T follicular helper cell (primary cell): ENCODE measurements around the gene FSIP1.

Experiments used
- DNase-seq: peaks from one replicate; pipeline ENCODE4 v3.0.0-alpha.2; 2020; ENCODE audit warnings: low read depth

Gene FSIP1

GRCh38 chr15:39582286-39582976, 200.2 kb downstream of the FSIP1 start:
- DNase-seq, result no peak

GRCh38 chr15:39581793-39582285, 200.8 kb downstream of the FSIP1 start:
- no peak for DNase-seq

GRCh38 chr15:39581242-39581792, 201.3 kb downstream of the FSIP1 start:
- no peak for DNase-seq

GRCh38 chr15:39580485-39581241, 202.0 kb downstream of the FSIP1 start, which contains the start of gene THBS1:
Gene THBS1, plus strand, starts transcription at chr15:39581079. Its CDS starts 779 bp downstream, at chr15:39581858.
- no peak for DNase-seq

- peak; percentile 63 for DNase-seq
These were observed 202.5 kb downstream of the FSIP1 start for GRCh38 chr15:39580117-39580484.

- no peak for DNase-seq
These were observed 203.0 kb downstream of the FSIP1 start for GRCh38 chr15:39579487-39580116.

GRCh38 chr15:39578851-39579486, 203.7 kb downstream of the FSIP1 start:
- no peak for DNase-seq

- no peak for DNase-seq
These were observed 207.5 kb downstream of the FSIP1 start for GRCh38 chr15:39575180-39575579.

- DNase-seq, result no peak
These were observed 208.2 kb downstream of the FSIP1 start for GRCh38 chr15:39574427-39574826.

- no peak for DNase-seq
These were observed 208.8 kb downstream of the FSIP1 start for GRCh38 chr15:39573844-39574243.

- no peak for DNase-seq
These were observed 209.4 kb downstream of the FSIP1 start for GRCh38 chr15:39573287-39573686.

GRCh38 chr15:39565851-39566250, 216.8 kb downstream of the FSIP1 start:
- DNase-seq, result no peak

- no peak for DNase-seq
These were observed 217.5 kb downstream of the FSIP1 start for GRCh38 chr15:39564972-39565665.

- no peak for DNase-seq
These were observed 224.2 kb downstream of the FSIP1 start for GRCh38 chr15:39558421-39558820.

GRCh38 chr15:39556461-39556860, 226.2 kb downstream of the FSIP1 start:
- no peak for DNase-seq

- DNase-seq, result no peak
These were observed 226.8 kb downstream of the FSIP1 start for GRCh38 chr15:39555885-39556284.

- DNase-seq, result no peak
These were observed 227.8 kb downstream of the FSIP1 start for GRCh38 chr15:39554746-39555387.

GRCh38 chr15:39553947-39554693, 228.5 kb downstream of the FSIP1 start:
- DNase-seq, result no peak

GRCh38 chr15:39552556-39552955, 230.1 kb downstream of the FSIP1 start:
- no peak for DNase-seq

- DNase-seq, result no peak
These were observed 231.2 kb downstream of the FSIP1 start for GRCh38 chr15:39551476-39551875.
